Limb (tissue), 2 donors: ENCODE results near the gene TRIP12.
"Not testable (repeated sequence)": the region's sequence is repeated elsewhere in the genome, so short reads cannot be mapped to it uniquely, and the experiment has no call there.

Experiments
- DNase-seq, 2 donors: peaks; one replicate each; pipeline ENCODE4 v3.0.0-alpha.2; 2016; ENCODE audit errors: extremely low spot score in 2 of 2

Gene TRIP12

GRCh38 chr2:229921101-229921891 lies 513 bp downstream of the TRIP12 start:
- DNase-seq, result peak; percentile 65 to 84

- DNase-seq, result peak in 1 of 2 donors; percentile 38
Measured at GRCh38 chr2:229920011-229920641, 1.7 kb downstream of the TRIP12 start.

GRCh38 chr2:229917793-229918192 lies 4.0 kb downstream of the TRIP12 start:
- DNase-seq, result no peak

- DNase-seq, result no peak
Measured at GRCh38 chr2:229914171-229914570, 7.6 kb downstream of the TRIP12 start.

GRCh38 chr2:229910832-229911412 lies 10.9 kb downstream of the TRIP12 start:
- no peak for DNase-seq

GRCh38 chr2:229910147-229910831 lies 11.5 kb downstream of the TRIP12 start:
- no peak for DNase-seq

GRCh38 chr2:229909090-229909489 lies 12.7 kb downstream of the TRIP12 start:
- DNase-seq, result no peak

- no peak for DNase-seq
Measured at GRCh38 chr2:229905601-229906000, 16.2 kb downstream of the TRIP12 start.

- DNase-seq, result no peak
Measured at GRCh38 chr2:229903037-229903436, 18.8 kb downstream of the TRIP12 start.

- no peak for DNase-seq
Measured at GRCh38 chr2:229901819-229902218, 20.0 kb downstream of the TRIP12 start.

GRCh38 chr2:229900514-229900913 lies 21.3 kb downstream of the TRIP12 start:
- not testable (repeated sequence) for DNase-seq

GRCh38 chr2:229900012-229900411 lies 21.8 kb downstream of the TRIP12 start:
- DNase-seq, result no peak

GRCh38 chr2:229899604-229900003 lies 22.2 kb downstream of the TRIP12 start:
- no peak for DNase-seq

- no peak for DNase-seq
Measured at GRCh38 chr2:229896857-229897256, 25.0 kb downstream of the TRIP12 start.

- DNase-seq, result no peak
Measured at GRCh38 chr2:229889023-229889422, 32.8 kb downstream of the TRIP12 start.

- no peak for DNase-seq
Measured at GRCh38 chr2:229888031-229888430, 33.8 kb downstream of the TRIP12 start.

- DNase-seq, result no peak
Measured at GRCh38 chr2:229887441-229887840, 34.4 kb downstream of the TRIP12 start.

GRCh38 chr2:229884775-229885699 lies 36.8 kb downstream of the TRIP12 start:
- no peak for DNase-seq

- no peak for DNase-seq
Measured at GRCh38 chr2:229882583-229882982, 39.2 kb downstream of the TRIP12 start.

GRCh38 chr2:229880892-229881586 lies 40.8 kb downstream of the TRIP12 start:
- no peak for DNase-seq
